K562 (cell line): ENCODE results near the gene PDPK1. TPM values are rescaled to one million over a fixed set of nuclear protein-coding genes. Genes with fewer than 3 reads are reported as not detected.
"Not testable (repeated sequence)": the region's sequence is repeated elsewhere in the genome, so short reads cannot be mapped to it uniquely, and the experiment has no call there.

ENCODE experiments used
- ATAC-seq: fragments of 200-7000 bp; cut with Tn5 transposase; 3 replicates; pipeline ENCODE4 v1.9.1; 2020; ENCODE audit warnings: moderate library complexity
- BruUV-seq: library from RNA; stranded (reverse); fragments of 400-500 nt; replicated peaks from 2 replicates; lab custom pipeline; 2021; lab: Mats Ljungman, UMichigan
- CTCF ChIA-PET: fragments of 300-600 bp; formaldehyde crosslinking; extraction: SDS; loops from one replicate; lab custom pipeline; 2021; ENCODE audit warnings: low intra/inter-chr PET ratio; lab: Yijun Ruan, JAX
- POLR2A ChIA-PET: fragments of 300-600, 350-650 bp; sonication (Branson Sonifier 250); formaldehyde crosslinking; extraction: SDS; loops from one replicate; lab custom pipeline; 2021; ENCODE audit warnings: antibody characterized with exemption, inconsistent platforms; lab: Yijun Ruan, JAX
- DNase-seq, 4 experiments: peaks; one replicate each; pipeline versions ENCODE4 v3.0.0 to v3.0.0-alpha.2; 2011 to 2018; ENCODE audit warnings: low spot score in 3 of 4, mixed read lengths in 3 of 4; ENCODE audit errors: extremely low read depth in 1 of 4
- FAIRE-seq: peaks from 2 replicates; lab custom pipeline; 2011; peaks lifted over from hg19 to GRCh38; lab: Jason Lieb, UNC
- H2AFZ ChIP-seq: 2 replicates; pipeline ENCODE4 v1.6.0; 2011; ENCODE audit warnings: low read depth, low read length, control low read depth, inconsistent platforms
- H3K27ac ChIP-seq: fragments of 200-600 bp; 3 replicates; pipeline ENCODE4 v1.8.0; 2011; ENCODE audit warnings: low read depth, mild to moderate bottlenecking, control low read depth, inconsistent platforms, low read length, moderate library complexity, mixed read lengths; ENCODE audit errors: extremely low read depth
- H3K27me3 ChIP-seq, 2 experiments: fragments of 300-600 bp in 1 of 2; 2 replicates in 1 of 2; 3 replicates in 1 of 2; pipeline versions ENCODE4 v1.6.0 to v1.8.0; 2011; ENCODE audit warnings: inconsistent platforms in 2 of 2, low read length in 2 of 2, mild to moderate bottlenecking in 1 of 2, mixed read lengths in 1 of 2, moderate library complexity in 1 of 2; ENCODE audit not compliant: control insufficient read depth in 2 of 2, insufficient read depth in 2 of 2
- H3K36me3 ChIP-seq: fragments of 300-600 bp; 3 replicates; pipeline ENCODE4 v1.8.0; 2011; ENCODE audit warnings: mild to moderate bottlenecking, low read length, inconsistent platforms; ENCODE audit not compliant: control insufficient read depth, insufficient read depth
- H3K4me1 ChIP-seq, 2 experiments: fragments of 200-600 bp in 1 of 2; replicated peaks in 1 of 2; 2 replicates in 1 of 2; 3 replicates in 1 of 2; pipeline versions ENCODE4 v1.5.1 to v1.8.0; 2011; ENCODE audit warnings: inconsistent platforms in 2 of 2, low read length in 2 of 2, mild to moderate bottlenecking in 1 of 2, mixed read lengths in 1 of 2, moderate library complexity in 1 of 2; ENCODE audit not compliant: control insufficient read depth in 2 of 2, insufficient read depth in 2 of 2
- H3K4me2 ChIP-seq: 2 replicates; pipeline ENCODE4 v1.6.1; 2011; ENCODE audit warnings: low read length, control low read depth, inconsistent platforms, mixed read lengths; ENCODE audit not compliant: insufficient read depth
- H3K4me3 ChIP-seq: fragments of 200-600 bp; sonication (generic), shearing (Covaris generic); 2 replicates; pipeline ENCODE4 v1.5.1; 2016; ENCODE audit warnings: control low read depth, inconsistent platforms
- H3K79me2 ChIP-seq: fragments of 200-600 bp; 3 replicates; pipeline ENCODE4 v1.8.0; 2011; ENCODE audit warnings: low read length, inconsistent platforms; ENCODE audit not compliant: control insufficient read depth, insufficient read depth
- H3K9ac ChIP-seq, 2 experiments: 2 replicates each; pipeline versions ENCODE4 v1.6.0 to v1.6.1; 2011; ENCODE audit warnings: low read depth in 2 of 2, low read length in 2 of 2, control low read depth in 1 of 2, inconsistent platforms in 1 of 2, mild to moderate bottlenecking in 1 of 2, mixed read lengths in 1 of 2; ENCODE audit not compliant: insufficient read depth in 1 of 2
- H3K9me1 ChIP-seq: one replicate; pipeline ENCODE4 v1.6.0; 2011; ENCODE audit warnings: inconsistent platforms, mild to moderate bottlenecking, low read length, moderate library complexity; ENCODE audit not compliant: control insufficient read depth, insufficient read depth
- H3K9me3 ChIP-seq: replicated peaks from 2 replicates; pipeline ENCODE4 v1.5.1; 2011; ENCODE audit warnings: low read depth, low read length, inconsistent platforms; ENCODE audit not compliant: control insufficient read depth, insufficient read depth
- H4K20me1 ChIP-seq: replicated peaks from 2 replicates; pipeline ENCODE4 v1.6.1; 2011; ENCODE audit warnings: low read length, inconsistent platforms, mixed read lengths; ENCODE audit not compliant: control insufficient read depth, insufficient read depth
- WGBS: fragments of 100-300 bp; shearing (Covaris generic); methylation state at CpG from one replicate; pipeline ENCODE4 v1.1.6; 2016; ENCODE audit warnings: low coverage, mixed read lengths; ENCODE audit not compliant: insufficient coverage; ENCODE audit errors: missing lambda C conversion rate; 5-methylcytosine and 5-hydroxymethylcytosine counted together
- in situ Hi-C: fragments of 300-500 bp; cut with MboI; formaldehyde crosslinking; loops from 4 replicates; pipeline ENCODE4 v1.15.0; 2018; ENCODE audit warnings: inconsistent platforms, mixed read lengths
- intact Hi-C: fragments of 100-400 bp; cut with micrococcal nuclease; formaldehyde crosslinking; loops from 2 replicates; pipeline ENCODE4 v1.14.2; 2022
- microRNA counts: library from miRNA; unstranded; fragments of <30 nt; microRNA quantifications from one replicate; lab custom pipeline; 2016
- microRNA-seq: library from miRNA; unstranded; fragments of <30 nt; microRNA quantifications from one replicate; pipeline ENCODE4, GENCODE V29; 2018; ENCODE audit warnings: borderline microRNAs expressed
- polyA plus RNA-seq, 8 experiments: library from polyadenylated mRNA; depleted of rRNA in 4 of 8; stranded (reverse) in 5 of 8; unstranded in 3 of 8; fragments of >200 nt; fragmentation: Nextera tagmentation in 2 of 8; fragmentation: Illumina TruSeq in 1 of 8; extraction: Ambion mirVana in 2 of 8; extraction: Trizol in 1 of 8; gene quantifications; 2 replicates each; pipeline versions ENCODE4 v1.2.1 to v1.2.3, GENCODE V29; 2011 to 2014; ENCODE audit warnings: inconsistent platforms in 1 of 8, missing spikeins in 1 of 8
- small RNA-seq: library from RNA; depleted of rRNA; stranded (forward); fragments of <200 nt; gene quantifications from one replicate; pipeline ENCODE3, GENCODE V24; 2014
- total RNA-seq, 7 experiments: library from RNA; depleted of rRNA in 6 of 7; stranded (reverse); fragments of >200 nt in 6 of 7; fragmentation: Illumina TruSeq in 2 of 7; extraction: Trizol in 2 of 7; gene quantifications; 2 replicates each; pipeline versions ENCODE4 v1.2.1 to v1.2.3, GENCODE V29; 2011 to 2021; ENCODE audit warnings: low replicate concordance in 1 of 7

PDPK1 gene
- total and polyA plus RNA-seq, 9 of the 15 experiments (the other 6 are each of a cell fraction or from before 2014, with no cell fraction given) = 4.0 to 37.2 (median 18.7) TPM

DNA sequence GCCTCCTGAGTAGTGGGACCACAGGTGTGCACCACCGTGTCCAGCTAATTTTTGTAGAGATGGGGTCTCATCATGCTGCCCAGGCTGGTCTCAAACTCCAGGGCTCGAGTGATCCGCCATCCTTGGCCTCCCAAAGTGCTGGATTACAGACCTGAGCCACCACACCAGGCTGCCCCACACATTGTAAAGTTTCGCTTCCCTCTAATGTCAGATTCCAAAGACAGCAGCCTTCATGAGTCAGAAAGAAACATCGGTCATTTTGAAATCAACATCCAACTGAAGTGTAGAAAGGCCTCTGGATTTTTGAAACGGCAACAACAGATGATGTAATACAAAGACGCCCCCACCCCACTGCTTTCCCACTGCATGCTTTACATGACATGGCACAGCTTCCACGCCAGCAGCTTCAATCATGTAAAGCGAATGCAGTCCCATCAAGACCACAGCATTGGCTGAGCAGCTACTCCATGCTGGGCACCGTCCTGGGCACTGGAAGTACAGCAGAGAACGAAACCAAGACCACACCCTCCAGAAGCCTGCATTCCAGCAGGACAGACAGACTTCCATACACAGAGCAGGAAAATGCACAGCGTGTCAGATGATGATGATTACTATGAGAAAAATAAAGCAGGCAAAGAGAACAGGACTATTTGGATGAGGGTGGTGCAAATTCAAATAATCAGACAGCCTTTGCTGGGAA lies 107.1 kb downstream of the PDPK1 start:
- H3K9ac ChIP-seq, H4K20me1 ChIP-seq, H3K27ac ChIP-seq, H2AFZ ChIP-seq, H3K4me3 ChIP-seq, in situ Hi-C loops, intact Hi-C loops, H3K9me3 ChIP-seq, ATAC-seq, POLR2A ChIA-PET, CTCF ChIA-PET, H3K27me3 ChIP-seq, FAIRE-seq, H3K79me2 ChIP-seq, H3K9me1 ChIP-seq, H3K4me1 ChIP-seq, BruUV-seq, H3K36me3 ChIP-seq, DNase-seq, H3K4me2 ChIP-seq: not testable (repeated sequence)
- no CpG with 5 or more reads among the region's 12 CpGs for WGBS

DNA sequence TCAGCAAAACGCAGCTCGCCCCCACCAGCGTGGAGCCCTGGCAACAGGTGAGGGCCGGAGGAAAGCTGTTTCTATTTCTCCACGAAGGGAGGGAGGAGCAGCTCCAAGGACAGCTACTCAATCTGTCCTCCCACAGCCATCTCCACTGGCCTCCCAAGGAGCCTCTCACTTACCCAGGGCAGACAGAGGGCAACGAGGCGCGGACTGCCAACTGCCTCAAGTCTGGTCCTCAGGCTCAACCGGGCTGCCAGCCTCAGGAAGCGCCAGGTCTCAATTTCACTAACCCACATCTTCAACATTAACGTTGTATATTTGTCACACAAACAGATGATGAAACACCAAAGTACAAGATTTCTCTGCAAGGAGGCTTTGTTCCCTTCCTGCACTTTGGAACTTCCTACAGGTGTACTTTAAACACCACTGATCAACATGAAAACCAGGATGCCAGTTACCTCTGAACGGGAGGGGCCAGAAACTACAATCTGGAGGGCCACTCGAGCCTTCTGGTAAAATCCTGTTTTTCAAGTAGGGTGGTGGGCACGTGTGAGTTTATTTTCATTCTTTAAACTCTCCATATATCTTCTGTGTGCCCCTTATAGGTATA lies 113.5 kb downstream of the PDPK1 start:
- CTCF ChIA-PET, H3K9me1 ChIP-seq, in situ Hi-C loops: not testable (repeated sequence)

More for the DNA sequence above, 113.5 kb downstream of the PDPK1 start:
- BruUV-seq, H2AFZ ChIP-seq, H3K27me3 ChIP-seq, DNase-seq, H3K79me2 ChIP-seq, H3K4me3 ChIP-seq, H3K4me1 ChIP-seq, H4K20me1 ChIP-seq, ATAC-seq, H3K9ac ChIP-seq, H3K4me2 ChIP-seq, H3K9me3 ChIP-seq, H3K36me3 ChIP-seq, H3K27ac ChIP-seq, intact Hi-C loops, POLR2A ChIA-PET: not testable (repeated sequence)
- peak; percentile 85 for FAIRE-seq
- no CpG with 5 or more reads among the region's 14 CpGs for WGBS

MicroRNAs encoded within 50 kb of the gene (microRNA counts, 767-probe panel; counts per million panel counts)
- microRNA hsa-miR-3178 (lab: Ali Mortazavi, UCI) = not detected

Small RNAs within 50 kb of the gene (microRNA-seq; reads per million reads assigned to microRNA genes)
- gene MIR3178 = 0.36 reads per million

Small RNAs within 50 kb of the gene (small RNA-seq; reads per million reads assigned to genes)
- gene AC093525.1 = not detected
- not detected for gene MIR3178

Other genes starting within 250 kb of the PDPK1 start
Only the 7 nearest of the 13 such genes appear.
- 46.2 and 66.4 TPM in 2 replicates for gene CCNF, start 108.6 kb upstream of the PDPK1 start, total RNA-seq (2014; rRNA removed)
- gene CCNF, start 108.6 kb upstream of the PDPK1 start, total RNA-seq (2014; rRNA removed; fragmentation: Illumina TruSeq; extraction: Trizol) = 26.2 and 29.5 TPM in 2 replicates
- 34.2 and 36.9 TPM in 2 replicates for gene CCNF, start 108.6 kb upstream of the PDPK1 start, total RNA-seq (2015; rRNA removed; fragmentation: Illumina TruSeq; extraction: Trizol)
- 62.9 and 70.1 TPM in 2 replicates for gene CCNF, start 108.6 kb upstream of the PDPK1 start, total RNA-seq (2021)
- 18.5 and 18.8 TPM in 2 replicates for gene CCNF, start 108.6 kb upstream of the PDPK1 start, polyA plus RNA-seq (2011; rRNA removed)
- 30.8 and 43.5 TPM in 2 replicates for gene CCNF, start 108.6 kb upstream of the PDPK1 start, polyA plus RNA-seq (2014; fragmentation: Illumina TruSeq; extraction: Trizol)
- 1 to 10 TPM; 4.1 to 5.4 TPM for gene CCNF, start 108.6 kb upstream of the PDPK1 start, polyA plus RNA-seq (2014; fragmentation: Nextera tagmentation; extraction: Ambion mirVana)
- 24.6 and 28.5 TPM in 2 replicates for gene CCNF, start 108.6 kb upstream of the PDPK1 start, polyA plus RNA-seq (2014; rRNA removed)
- 50.2 and 66.0 TPM in 2 replicates for gene TEDC2, start 77.9 kb upstream of the PDPK1 start, total RNA-seq (2014; rRNA removed)
- gene TEDC2, start 77.9 kb upstream of the PDPK1 start, total RNA-seq (2014; rRNA removed; fragmentation: Illumina TruSeq; extraction: Trizol) = 6.4 and 11.6 TPM in 2 replicates
- gene TEDC2, start 77.9 kb upstream of the PDPK1 start, total RNA-seq (2015; rRNA removed; fragmentation: Illumina TruSeq; extraction: Trizol) = 25.8 and 28.4 TPM in 2 replicates
- gene TEDC2, start 77.9 kb upstream of the PDPK1 start, total RNA-seq (2021) = 43.0 and 46.1 TPM in 2 replicates
- gene TEDC2, start 77.9 kb upstream of the PDPK1 start, polyA plus RNA-seq (2011; rRNA removed) = 11.5 and 19.7 TPM in 2 replicates
- gene TEDC2, start 77.9 kb upstream of the PDPK1 start, polyA plus RNA-seq (2014; fragmentation: Illumina TruSeq; extraction: Trizol) = 17.6 and 21.1 TPM in 2 replicates
- 1 to 10 TPM in 1 of 2 experiments, under 1 TPM in 1; 0.75 to 2.2 TPM for gene TEDC2, start 77.9 kb upstream of the PDPK1 start, polyA plus RNA-seq (2014; fragmentation: Nextera tagmentation; extraction: Ambion mirVana)
- 46.1 and 57.0 TPM in 2 replicates for gene TEDC2, start 77.9 kb upstream of the PDPK1 start, polyA plus RNA-seq (2014; rRNA removed)
- not detected in 2 replicates for gene NTN3, start 66.7 kb upstream of the PDPK1 start, total RNA-seq (2014; rRNA removed)
- not detected in 2 replicates for gene NTN3, start 66.7 kb upstream of the PDPK1 start, total RNA-seq (2014; rRNA removed; fragmentation: Illumina TruSeq; extraction: Trizol)
- not detected in 2 replicates for gene NTN3, start 66.7 kb upstream of the PDPK1 start, total RNA-seq (2015; rRNA removed; fragmentation: Illumina TruSeq; extraction: Trizol)
- gene NTN3, start 66.7 kb upstream of the PDPK1 start, total RNA-seq (2021) = not detected in 2 replicates
- not detected in 2 replicates for gene NTN3, start 66.7 kb upstream of the PDPK1 start, polyA plus RNA-seq (2011; rRNA removed)
- not detected in 2 replicates for gene NTN3, start 66.7 kb upstream of the PDPK1 start, polyA plus RNA-seq (2014; fragmentation: Illumina TruSeq; extraction: Trizol)
- not detected for gene NTN3, start 66.7 kb upstream of the PDPK1 start, polyA plus RNA-seq (2014; fragmentation: Nextera tagmentation; extraction: Ambion mirVana)
- not detected in 2 replicates for gene NTN3, start 66.7 kb upstream of the PDPK1 start, polyA plus RNA-seq (2014; rRNA removed)
- gene TBC1D24, start 62.9 kb upstream of the PDPK1 start, total RNA-seq (2014; rRNA removed) = 7.2 and 13.4 TPM in 2 replicates
- gene TBC1D24, start 62.9 kb upstream of the PDPK1 start, total RNA-seq (2014; rRNA removed; fragmentation: Illumina TruSeq; extraction: Trizol) = 4.2 and 4.9 TPM in 2 replicates
- 9.1 and 11.2 TPM in 2 replicates for gene TBC1D24, start 62.9 kb upstream of the PDPK1 start, total RNA-seq (2015; rRNA removed; fragmentation: Illumina TruSeq; extraction: Trizol)
- gene TBC1D24, start 62.9 kb upstream of the PDPK1 start, total RNA-seq (2021) = 22.6 and 24.3 TPM in 2 replicates
- 5.7 and 9.4 TPM in 2 replicates for gene TBC1D24, start 62.9 kb upstream of the PDPK1 start, polyA plus RNA-seq (2011; rRNA removed)
- 7.2 and 9.4 TPM in 2 replicates for gene TBC1D24, start 62.9 kb upstream of the PDPK1 start, polyA plus RNA-seq (2014; fragmentation: Illumina TruSeq; extraction: Trizol)
- 1 to 10 TPM; 1.7 to 4.2 TPM for gene TBC1D24, start 62.9 kb upstream of the PDPK1 start, polyA plus RNA-seq (2014; fragmentation: Nextera tagmentation; extraction: Ambion mirVana)
- gene TBC1D24, start 62.9 kb upstream of the PDPK1 start, polyA plus RNA-seq (2014; rRNA removed) = 8.3 and 9.3 TPM in 2 replicates
- 28.4 and 48.6 TPM in 2 replicates for gene ATP6V0C, start 24.1 kb upstream of the PDPK1 start, total RNA-seq (2014; rRNA removed)
- 10.2 and 10.8 TPM in 2 replicates for gene ATP6V0C, start 24.1 kb upstream of the PDPK1 start, total RNA-seq (2014; rRNA removed; fragmentation: Illumina TruSeq; extraction: Trizol)
- gene ATP6V0C, start 24.1 kb upstream of the PDPK1 start, total RNA-seq (2015; rRNA removed; fragmentation: Illumina TruSeq; extraction: Trizol) = 22.7 and 24.3 TPM in 2 replicates
- 213 and 228 TPM in 2 replicates for gene ATP6V0C, start 24.1 kb upstream of the PDPK1 start, total RNA-seq (2021)
- gene ATP6V0C, start 24.1 kb upstream of the PDPK1 start, polyA plus RNA-seq (2011; rRNA removed) = 7.1 and 14.1 TPM in 2 replicates
- gene ATP6V0C, start 24.1 kb upstream of the PDPK1 start, polyA plus RNA-seq (2014; fragmentation: Illumina TruSeq; extraction: Trizol) = 44.5 and 83.3 TPM in 2 replicates
- gene ATP6V0C, start 24.1 kb upstream of the PDPK1 start, polyA plus RNA-seq (2014; fragmentation: Nextera tagmentation; extraction: Ambion mirVana) = 1 to 10 TPM; 2.9 to 5.2 TPM
- 63.0 and 66.3 TPM in 2 replicates for gene ATP6V0C, start 24.1 kb upstream of the PDPK1 start, polyA plus RNA-seq (2014; rRNA removed)
- gene AMDHD2, start 17.6 kb upstream of the PDPK1 start, total RNA-seq (2014; rRNA removed) = 39.5 and 48.7 TPM in 2 replicates
- 2.0 and 3.6 TPM in 2 replicates for gene AMDHD2, start 17.6 kb upstream of the PDPK1 start, total RNA-seq (2014; rRNA removed; fragmentation: Illumina TruSeq; extraction: Trizol)
- 23.0 and 24.9 TPM in 2 replicates for gene AMDHD2, start 17.6 kb upstream of the PDPK1 start, total RNA-seq (2015; rRNA removed; fragmentation: Illumina TruSeq; extraction: Trizol)
- 42.3 and 55.1 TPM in 2 replicates for gene AMDHD2, start 17.6 kb upstream of the PDPK1 start, total RNA-seq (2021)
- 11.7 and 19.0 TPM in 2 replicates for gene AMDHD2, start 17.6 kb upstream of the PDPK1 start, polyA plus RNA-seq (2011; rRNA removed)
- 10.1 and 18.1 TPM in 2 replicates for gene AMDHD2, start 17.6 kb upstream of the PDPK1 start, polyA plus RNA-seq (2014; fragmentation: Illumina TruSeq; extraction: Trizol)
- gene AMDHD2, start 17.6 kb upstream of the PDPK1 start, polyA plus RNA-seq (2014; fragmentation: Nextera tagmentation; extraction: Ambion mirVana) = under 1 TPM in 1 of 2 experiments, not detected in 1; 0.38 TPM
- 54.4 and 56.9 TPM in 2 replicates for gene AMDHD2, start 17.6 kb upstream of the PDPK1 start, polyA plus RNA-seq (2014; rRNA removed)
- gene CEMP1, start 6.6 kb upstream of the PDPK1 start, total RNA-seq (2014; rRNA removed) = not detected in 2 replicates
- not detected in 2 replicates for gene CEMP1, start 6.6 kb upstream of the PDPK1 start, total RNA-seq (2014; rRNA removed; fragmentation: Illumina TruSeq; extraction: Trizol)
- gene CEMP1, start 6.6 kb upstream of the PDPK1 start, total RNA-seq (2015; rRNA removed; fragmentation: Illumina TruSeq; extraction: Trizol) = not detected in 2 replicates
- not detected in 2 replicates for gene CEMP1, start 6.6 kb upstream of the PDPK1 start, total RNA-seq (2021)
- gene CEMP1, start 6.6 kb upstream of the PDPK1 start, polyA plus RNA-seq (2011; rRNA removed) = not detected in 2 replicates
- gene CEMP1, start 6.6 kb upstream of the PDPK1 start, polyA plus RNA-seq (2014; fragmentation: Illumina TruSeq; extraction: Trizol) = not detected in 2 replicates
- under 1 TPM in 1 of 2 experiments, not detected in 1; 0.45 TPM for gene CEMP1, start 6.6 kb upstream of the PDPK1 start, polyA plus RNA-seq (2014; fragmentation: Nextera tagmentation; extraction: Ambion mirVana)
- 0.05 TPM in 1 of 2 replicates, not detected in the other for gene CEMP1, start 6.6 kb upstream of the PDPK1 start, polyA plus RNA-seq (2014; rRNA removed)